ENCODE measurements around the gene VIPR2.
"Not testable (repeated sequence)": the region's sequence is repeated elsewhere in the genome, so short reads cannot be mapped to it uniquely, and the experiment has no call there.

The VIPR2 gene

GRCh38 chr7:159142199-159142598 is 2.5 kb downstream of the VIPR2 start:
- no peak overlapping the region for H3K27ac Mint-ChIP-seq (ENCODE audit: low read depth)
- H3K27me3 Mint-ChIP-seq, result no peaks in the 10 kb centered on the region
- no peak for ATAC-seq (replicated peaks; ENCODE audit: extremely low read depth, poor library complexity, severe bottlenecking)
- no peaks in the 10 kb centered on the region for H3K9me3 Mint-ChIP-seq
- peaks cover 2% of the 10 kb centered on the region for H3K36me3 Mint-ChIP-seq (ENCODE audit: insufficient read depth)
- no peak for DNase-seq (ENCODE audit: low spot score in 2 of 2)
- no peak overlapping the region for H3K4me3 Mint-ChIP-seq
- H3K4me1 Mint-ChIP-seq, result no peaks in the 10 kb centered on the region

GRCh38 chr7:159141660-159142059 is 3.0 kb downstream of the VIPR2 start:
- Mint-ChIP-seq H3K4me1 (no peaks in the 10 kb centered on the region), H3K9me3 (no peaks in the 10 kb centered on the region), H3K4me3 (no peak overlapping the region), H3K27ac (ENCODE audit: low read depth) (no peak overlapping the region), H3K36me3 (ENCODE audit: insufficient read depth) (peaks cover 2% of the 10 kb centered on the region), H3K27me3 (no peaks in the 10 kb centered on the region)
- no peak for DNase-seq (ENCODE audit: low spot score in 2 of 2)
- ATAC-seq (replicated peaks; ENCODE audit: extremely low read depth, poor library complexity, severe bottlenecking), result no peak

- ATAC-seq (replicated peaks; ENCODE audit: extremely low read depth, poor library complexity, severe bottlenecking), result no peak
- H3K4me3 Mint-ChIP-seq, result no peak overlapping the region
- no peak for DNase-seq (ENCODE audit: low spot score in 2 of 2)
- H3K27me3 Mint-ChIP-seq, result no peaks in the 10 kb centered on the region
- peaks cover 3% of the 10 kb centered on the region for H3K36me3 Mint-ChIP-seq (ENCODE audit: insufficient read depth)
- no peaks in the 10 kb centered on the region for H3K9me3 Mint-ChIP-seq
- no peaks in the 10 kb centered on the region for H3K4me1 Mint-ChIP-seq
- H3K27ac Mint-ChIP-seq (ENCODE audit: low read depth), result no peak overlapping the region
These were observed 3.5 kb downstream of the VIPR2 start for GRCh38 chr7:159141167-159141566.

GRCh38 chr7:159140170-159140910 is 4.3 kb downstream of the VIPR2 start:
- Mint-ChIP-seq H3K27me3 (no peaks in the 10 kb centered on the region), H3K27ac (ENCODE audit: low read depth) (no peak overlapping the region), H3K9me3 (no peaks in the 10 kb centered on the region), H3K36me3 (ENCODE audit: insufficient read depth) (peaks cover 4% of the 10 kb centered on the region), H3K4me3 (no peak overlapping the region), H3K4me1 (no peaks in the 10 kb centered on the region)
- ATAC-seq (replicated peaks; ENCODE audit: extremely low read depth, poor library complexity, severe bottlenecking), result no peak
- DNase-seq (ENCODE audit: low spot score in 2 of 2), result no peak

GRCh38 chr7:159139639-159140038 is 5.0 kb downstream of the VIPR2 start:
- Mint-ChIP-seq H3K27me3 (no peaks in the 10 kb centered on the region), H3K36me3 (ENCODE audit: insufficient read depth) (peaks cover 4% of the 10 kb centered on the region), H3K4me1 (no peaks in the 10 kb centered on the region), H3K9me3 (no peaks in the 10 kb centered on the region), H3K27ac (ENCODE audit: low read depth) (no peak overlapping the region), H3K4me3 (no peak overlapping the region)
- DNase-seq (ENCODE audit: low spot score in 2 of 2) (no peak), ATAC-seq (replicated peaks; ENCODE audit: extremely low read depth, poor library complexity, severe bottlenecking) (no peak)

GRCh38 chr7:159139202-159139601 is 5.5 kb downstream of the VIPR2 start:
- Mint-ChIP-seq H3K4me1 (no peaks in the 10 kb centered on the region), H3K27me3 (no peaks in the 10 kb centered on the region), H3K4me3 (no peak overlapping the region), H3K36me3 (ENCODE audit: insufficient read depth) (peaks cover 4% of the 10 kb centered on the region), H3K27ac (ENCODE audit: low read depth) (no peak overlapping the region), H3K9me3 (no peaks in the 10 kb centered on the region)
- ATAC-seq (replicated peaks; ENCODE audit: extremely low read depth, poor library complexity, severe bottlenecking) (no peak), DNase-seq (ENCODE audit: low spot score in 2 of 2) (no peak)

GRCh38 chr7:159138508-159138907 is 6.2 kb downstream of the VIPR2 start:
- H3K27me3 Mint-ChIP-seq, result no peaks in the 10 kb centered on the region
- DNase-seq (ENCODE audit: low spot score in 2 of 2) (no peak), ATAC-seq (replicated peaks; ENCODE audit: extremely low read depth, poor library complexity, severe bottlenecking) (no peak)
- H3K9me3 Mint-ChIP-seq, result no peaks in the 10 kb centered on the region
- H3K4me3 Mint-ChIP-seq, result no peak overlapping the region
- no peaks in the 10 kb centered on the region for H3K4me1 Mint-ChIP-seq
- peaks cover 4% of the 10 kb centered on the region for H3K36me3 Mint-ChIP-seq (ENCODE audit: insufficient read depth)
- no peak overlapping the region for H3K27ac Mint-ChIP-seq (ENCODE audit: low read depth)

- ATAC-seq (replicated peaks; ENCODE audit: extremely low read depth, poor library complexity, severe bottlenecking) (no peak), DNase-seq (ENCODE audit: low spot score in 2 of 2) (no peak)
- Mint-ChIP-seq H3K4me3 (no peak overlapping the region), H3K4me1 (no peaks in the 10 kb centered on the region), H3K9me3 (no peaks in the 10 kb centered on the region), H3K27ac (ENCODE audit: low read depth) (no peak overlapping the region), H3K27me3 (no peaks in the 10 kb centered on the region), H3K36me3 (ENCODE audit: insufficient read depth) (peaks cover 6% of the 10 kb centered on the region)
These were observed 6.8 kb downstream of the VIPR2 start for GRCh38 chr7:159137906-159138305.

GRCh38 chr7:159136846-159137245 is 7.8 kb downstream of the VIPR2 start:
- no peak for ATAC-seq (replicated peaks; ENCODE audit: extremely low read depth, poor library complexity, severe bottlenecking)
- H3K27ac Mint-ChIP-seq (ENCODE audit: low read depth), result no peak overlapping the region
- peaks cover 6% of the 10 kb centered on the region for H3K36me3 Mint-ChIP-seq (ENCODE audit: insufficient read depth)
- no peaks in the 10 kb centered on the region for H3K4me1 Mint-ChIP-seq
- H3K9me3 Mint-ChIP-seq, result no peaks in the 10 kb centered on the region
- H3K27me3 Mint-ChIP-seq, result no peaks in the 10 kb centered on the region
- DNase-seq (ENCODE audit: low spot score in 2 of 2), result no peak
- no peak overlapping the region for H3K4me3 Mint-ChIP-seq

GRCh38 chr7:159136442-159136841 is 8.2 kb downstream of the VIPR2 start:
- no peaks in the 10 kb centered on the region for H3K9me3 Mint-ChIP-seq
- no peak overlapping the region for H3K27ac Mint-ChIP-seq (ENCODE audit: low read depth)
- no peak overlapping the region for H3K4me3 Mint-ChIP-seq
- peaks cover 6% of the 10 kb centered on the region for H3K36me3 Mint-ChIP-seq (ENCODE audit: insufficient read depth)
- no peak for ATAC-seq (replicated peaks; ENCODE audit: extremely low read depth, poor library complexity, severe bottlenecking)
- no peaks in the 10 kb centered on the region for H3K4me1 Mint-ChIP-seq
- DNase-seq (ENCODE audit: low spot score in 2 of 2), result no peak
- no peaks in the 10 kb centered on the region for H3K27me3 Mint-ChIP-seq

- Mint-ChIP-seq H3K36me3 (ENCODE audit: insufficient read depth) (peaks cover 6% of the 10 kb centered on the region), H3K27ac (ENCODE audit: low read depth) (no peak overlapping the region), H3K27me3 (no peaks in the 10 kb centered on the region), H3K4me1 (no peaks in the 10 kb centered on the region), H3K9me3 (no peaks in the 10 kb centered on the region), H3K4me3 (no peak overlapping the region)
- no peak for ATAC-seq (replicated peaks; ENCODE audit: extremely low read depth, poor library complexity, severe bottlenecking)
- DNase-seq (ENCODE audit: low spot score in 2 of 2), result no peak
These were observed 8.7 kb downstream of the VIPR2 start for GRCh38 chr7:159136013-159136412.

- H3K4me3 Mint-ChIP-seq; H3K27ac Mint-ChIP-seq (ENCODE audit: low read depth); H3K9me3 Mint-ChIP-seq; ATAC-seq (replicated peaks; ENCODE audit: extremely low read depth, poor library complexity, severe bottlenecking); H3K27me3 Mint-ChIP-seq; H3K4me1 Mint-ChIP-seq; H3K36me3 Mint-ChIP-seq (ENCODE audit: insufficient read depth); DNase-seq (ENCODE audit: low spot score in 2 of 2): not testable (repeated sequence)
These were observed 11.8 kb downstream of the VIPR2 start for GRCh38 chr7:159132670-159133443.

- H3K27ac Mint-ChIP-seq (ENCODE audit: low read depth), result no peak overlapping the region
- ATAC-seq (replicated peaks; ENCODE audit: extremely low read depth, poor library complexity, severe bottlenecking) (no peak), DNase-seq (ENCODE audit: low spot score in 2 of 2) (no peak)
- no peak overlapping the region for H3K4me3 Mint-ChIP-seq
- no peaks in the 10 kb centered on the region for H3K9me3 Mint-ChIP-seq
- peaks cover 2% of the 10 kb centered on the region for H3K36me3 Mint-ChIP-seq (ENCODE audit: insufficient read depth)
- H3K27me3 Mint-ChIP-seq, result peaks cover 23% of the 10 kb centered on the region
- H3K4me1 Mint-ChIP-seq, result no peaks in the 10 kb centered on the region
These were observed 13.8 kb downstream of the VIPR2 start for GRCh38 chr7:159130820-159131219.

Data from central memory CD8-positive, alpha-beta T cell (primary cell).